ENCODE results near the gene PCSK2. TPM values are rescaled to one million over a fixed set of nuclear protein-coding genes. Genes with fewer than 3 reads are reported as not detected.

PCSK2 gene
- total and polyA plus RNA-seq, 2 of the 8 experiments (the other 6 are each of a cell fraction or from before 2014, with no cell fraction given), result 1.9 to 4.2 TPM

DNA sequence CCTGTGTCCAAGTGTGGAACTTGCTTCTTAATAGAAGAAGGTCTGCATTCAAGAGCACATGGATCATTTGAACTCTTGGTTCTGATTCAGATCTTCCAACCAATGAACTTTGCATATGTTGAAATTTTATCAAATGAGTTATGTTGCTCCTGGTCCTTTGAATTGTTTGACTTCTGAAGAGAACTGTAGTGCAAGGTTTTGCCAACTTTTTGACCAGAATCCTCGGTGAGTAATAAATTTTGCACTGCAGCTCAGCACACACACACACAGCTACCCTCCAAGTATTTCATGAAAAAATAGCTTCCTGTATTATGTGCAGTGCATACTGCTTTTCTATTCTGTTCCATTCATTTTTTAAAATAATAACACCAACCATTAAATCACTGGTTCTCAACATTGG lies 236.9 kb downstream of the PCSK2 start (continued):
- no peak for TF ChIP-seq GABPA (IDR thresholded peaks at IDR 0.05; ENCODE audit: borderline replicate concordance, insufficient read depth, low read length)

All from H1 (cell line).